Measurements from ENCODE around the gene ABLIM3. TPM values are rescaled to one million over a fixed set of nuclear protein-coding genes. Genes with fewer than 3 reads are reported as not detected.

ABLIM3 gene
- total RNA-seq, 1 experiment from 2014 or later = not detected

DNA sequence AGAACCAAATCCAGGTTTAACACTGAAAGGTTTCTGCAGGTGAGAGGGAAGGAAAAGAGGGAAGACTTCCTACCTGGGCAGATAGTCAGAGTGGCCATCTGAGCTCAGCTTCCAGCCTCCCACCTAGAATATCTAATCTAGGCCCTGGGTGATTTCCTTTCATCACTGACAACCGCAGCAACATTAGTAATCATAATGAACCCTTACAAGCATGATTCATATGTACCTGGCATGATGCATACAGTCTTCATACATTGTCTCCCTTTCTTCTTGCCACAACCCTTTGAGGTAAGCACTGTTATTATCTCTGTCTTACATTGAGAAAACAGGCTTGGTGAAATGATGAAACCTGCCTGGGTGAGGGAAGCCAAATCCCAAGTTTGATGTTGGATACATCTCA, 143.9 kb downstream of the ABLIM3 start:
- Histone ChIP-seq H3K27me3 (replicated peaks; ENCODE audit: control insufficient read depth, insufficient read depth, low read length) (no peaks in the 10 kb centered on the region), H3K4me3 (ENCODE audit: low read depth, low read length) (no peak overlapping the region), H3K4me1 (peaks cover 9% of the 10 kb centered on the region; the same call in 1 of the 2 replicates), H3K36me3 (ENCODE audit: control insufficient read depth, insufficient read depth, low read length) (no peaks in the 10 kb centered on the region), H3K9me3 (no peaks in the 10 kb centered on the region)
- POLR2A ChIA-PET = no interaction called here
- DNase-seq = no peak
- peaks cover 12% of the 10 kb centered on the region for H3K27me3 Mint-ChIP-seq (ENCODE audit: insufficient read depth, unreplicated experiment)
- H3K9me3 Mint-ChIP-seq (ENCODE audit: unreplicated experiment) = no peaks in the 10 kb centered on the region
- no peak overlapping the region for H3K27ac Mint-ChIP-seq (ENCODE audit: unreplicated experiment)
- intact Hi-C loops (cut with micrococcal nuclease; ENCODE audit: unreplicated experiment) = no loop called here
- peaks cover 6% of the 10 kb centered on the region for H3K4me1 Mint-ChIP-seq (ENCODE audit: low read depth, unreplicated experiment)
- H3K4me3 Mint-ChIP-seq (ENCODE audit: unreplicated experiment) = no peak overlapping the region
- H3K36me3 Mint-ChIP-seq (ENCODE audit: insufficient read depth, unreplicated experiment) = no peaks in the 10 kb centered on the region
- TF ChIP-seq, protein P1, sequence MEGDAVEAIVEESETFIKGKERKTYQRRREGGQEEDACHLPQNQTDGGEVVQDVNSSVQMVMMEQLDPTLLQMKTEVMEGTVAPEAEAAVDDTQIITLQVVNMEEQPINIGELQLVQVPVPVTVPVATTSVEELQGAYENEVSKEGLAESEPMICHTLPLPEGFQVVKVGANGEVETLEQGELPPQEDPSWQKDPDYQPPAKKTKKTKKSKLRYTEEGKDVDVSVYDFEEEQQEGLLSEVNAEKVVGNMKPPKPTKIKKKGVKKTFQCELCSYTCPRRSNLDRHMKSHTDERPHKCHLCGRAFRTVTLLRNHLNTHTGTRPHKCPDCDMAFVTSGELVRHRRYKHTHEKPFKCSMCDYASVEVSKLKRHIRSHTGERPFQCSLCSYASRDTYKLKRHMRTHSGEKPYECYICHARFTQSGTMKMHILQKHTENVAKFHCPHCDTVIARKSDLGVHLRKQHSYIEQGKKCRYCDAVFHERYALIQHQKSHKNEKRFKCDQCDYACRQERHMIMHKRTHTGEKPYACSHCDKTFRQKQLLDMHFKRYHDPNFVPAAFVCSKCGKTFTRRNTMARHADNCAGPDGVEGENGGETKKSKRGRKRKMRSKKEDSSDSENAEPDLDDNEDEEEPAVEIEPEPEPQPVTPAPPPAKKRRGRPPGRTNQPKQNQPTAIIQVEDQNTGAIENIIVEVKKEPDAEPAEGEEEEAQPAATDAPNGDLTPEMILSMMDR (IDR thresholded peaks at IDR 0.05; ENCODE audit: insufficient read depth in 1 of 2, low read depth in 1 of 2, low read length in 1 of 2, severe bottlenecking in 1 of 2, unreplicated experiment in 1 of 2) = no peak
- CTCF ChIA-PET = no interaction called here
- BruUV-seq (replicated peaks) = no TSS peak

DNA sequence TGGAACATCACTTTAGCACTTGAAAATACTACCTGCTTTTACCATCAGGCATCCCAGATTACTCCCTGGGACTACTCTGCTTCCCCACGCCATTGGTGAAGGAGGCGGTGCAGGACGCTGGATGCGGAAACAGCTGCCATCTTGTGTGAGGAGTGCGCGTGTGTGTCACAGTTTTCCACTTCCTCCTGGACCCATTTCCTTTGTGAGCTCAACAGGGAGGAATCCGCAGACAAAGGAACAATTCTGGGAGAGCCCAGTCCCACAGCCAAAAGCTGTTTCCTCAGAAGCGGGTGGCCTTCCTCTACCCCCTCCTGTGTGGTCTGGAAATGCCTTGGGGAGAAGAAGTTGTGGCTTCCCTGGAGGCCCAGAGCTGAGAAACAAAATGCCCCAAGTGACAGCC, 147.1 kb downstream of the ABLIM3 start:
- intact Hi-C loops (cut with micrococcal nuclease; ENCODE audit: unreplicated experiment) = no loop called here
- TF ChIP-seq, protein P1 (IDR thresholded peaks at IDR 0.05; ENCODE audit: insufficient read depth in 1 of 2, low read depth in 1 of 2, low read length in 1 of 2, severe bottlenecking in 1 of 2, unreplicated experiment in 1 of 2) = no peak
- ChIA-PET POLR2A (no interaction called here), CTCF (no interaction called here)
- no peak overlapping the region for H3K4me3 Mint-ChIP-seq (ENCODE audit: unreplicated experiment)
- H3K4me1 Mint-ChIP-seq (ENCODE audit: low read depth, unreplicated experiment) = peaks cover 6% of the 10 kb centered on the region
- peaks cover 18% of the 10 kb centered on the region for H3K27me3 Mint-ChIP-seq (ENCODE audit: insufficient read depth, unreplicated experiment)
- Histone ChIP-seq H3K36me3 (ENCODE audit: control insufficient read depth, insufficient read depth, low read length) (no peaks in the 10 kb centered on the region), H3K9me3 (no peaks in the 10 kb centered on the region), H3K4me3 (ENCODE audit: low read depth, low read length) (no peak overlapping the region), H3K4me1 (peaks cover 9% of the 10 kb centered on the region; the same call in 1 of the 2 replicates), H3K27me3 (replicated peaks; ENCODE audit: control insufficient read depth, insufficient read depth, low read length) (peaks cover 2% of the 10 kb centered on the region; the same call in 1 of the 2 replicates)
- no peak overlapping the region for H3K27ac Mint-ChIP-seq (ENCODE audit: unreplicated experiment)
- no TSS peak for BruUV-seq (replicated peaks)
- no peaks in the 10 kb centered on the region for H3K9me3 Mint-ChIP-seq (ENCODE audit: unreplicated experiment)
- DNase-seq = no peak
- no peaks in the 10 kb centered on the region for H3K36me3 Mint-ChIP-seq (ENCODE audit: insufficient read depth, unreplicated experiment)

DNA sequence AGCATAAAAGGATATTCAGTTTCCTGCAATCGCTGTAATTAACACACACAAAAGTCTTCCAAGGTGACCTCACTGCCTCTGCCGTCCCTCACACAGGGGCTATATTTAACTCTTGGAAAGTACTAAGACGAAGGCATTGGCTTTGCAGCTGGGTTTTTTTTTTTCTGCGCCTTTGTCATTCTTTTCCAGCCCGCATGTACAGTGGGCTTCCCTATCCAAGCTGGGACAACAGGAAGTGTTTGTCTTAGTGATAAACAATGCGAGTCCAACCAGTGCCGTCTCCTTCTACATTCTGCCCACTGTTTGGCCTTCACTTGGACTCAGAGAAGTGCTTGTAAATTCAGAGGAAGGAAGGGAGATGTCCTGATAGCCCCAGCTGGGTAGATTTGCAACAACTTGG, 148.0 kb downstream of the ABLIM3 start:
- POLR2A ChIA-PET = no interaction called here
- Mint-ChIP-seq H3K9me3 (ENCODE audit: unreplicated experiment) (no peaks in the 10 kb centered on the region), H3K27ac (ENCODE audit: unreplicated experiment) (no peak overlapping the region), H3K4me3 (ENCODE audit: unreplicated experiment) (no peak overlapping the region), H3K4me1 (ENCODE audit: low read depth, unreplicated experiment) (peaks cover 6% of the 10 kb centered on the region), H3K27me3 (ENCODE audit: insufficient read depth, unreplicated experiment) (peaks cover 14% of the 10 kb centered on the region), H3K36me3 (ENCODE audit: insufficient read depth, unreplicated experiment) (no peaks in the 10 kb centered on the region)
- TF ChIP-seq, protein P1 (IDR thresholded peaks at IDR 0.05; ENCODE audit: insufficient read depth in 1 of 2, low read depth in 1 of 2, low read length in 1 of 2, severe bottlenecking in 1 of 2, unreplicated experiment in 1 of 2) = no peak
- CTCF ChIA-PET = no interaction called here
- Histone ChIP-seq H3K4me1 (peaks cover 5% of the 10 kb centered on the region; the same call in 1 of the 2 replicates), H3K4me3 (ENCODE audit: low read depth, low read length) (no peak overlapping the region), H3K27me3 (replicated peaks; ENCODE audit: control insufficient read depth, insufficient read depth, low read length) (peaks cover 2% of the 10 kb centered on the region; the same call in 1 of the 2 replicates), H3K9me3 (no peaks in the 10 kb centered on the region), H3K36me3 (ENCODE audit: control insufficient read depth, insufficient read depth, low read length) (no peaks in the 10 kb centered on the region)
- intact Hi-C loops (cut with micrococcal nuclease; ENCODE audit: unreplicated experiment) = no loop called here
- BruUV-seq (replicated peaks) = no TSS peak
- DNase-seq = no peak

Data from Caco-2 (cell line).